Liver (tissue), 9 donors: ENCODE measurements around the gene PARD3. TPM values are rescaled to one million over a fixed set of nuclear protein-coding genes. Genes with fewer than 3 reads are reported as not detected.

Experiments
- DNase-seq: peaks from one replicate; pipeline ENCODE4 v3.0.0-alpha.2; 2017; ENCODE audit warnings: low spot score
- H3K27ac ChIP-seq, 2 donors: one replicate each; pipeline ENCODE4 v1.7.0; 2013; ENCODE audit warnings: inconsistent platforms in 2 of 2, low read length in 2 of 2, control low read depth in 1 of 2, low read depth in 1 of 2, mild to moderate bottlenecking in 1 of 2
- H3K27me3 ChIP-seq, 4 donors: one replicate each; pipeline versions ENCODE4 v1.6.1 to v1.7.0; 2013; ENCODE audit warnings: low read length in 3 of 4, inconsistent platforms in 1 of 4, mild to moderate bottlenecking in 1 of 4, moderate library complexity in 1 of 4; ENCODE audit not compliant: control insufficient read depth in 4 of 4, insufficient read depth in 4 of 4
- H3K36me3 ChIP-seq, 4 donors: one replicate each; pipeline versions ENCODE4 v1.6.1 to v1.7.0; 2013; ENCODE audit warnings: low read length in 3 of 4, mild to moderate bottlenecking in 3 of 4, low read depth in 1 of 4, moderate library complexity in 1 of 4; ENCODE audit not compliant: control insufficient read depth in 4 of 4, insufficient read depth in 3 of 4
- H3K4me1 ChIP-seq, 4 donors: one replicate each; pipeline versions ENCODE4 v1.6.1 to v1.7.0; 2013; ENCODE audit warnings: low read length in 3 of 4, mild to moderate bottlenecking in 3 of 4, moderate library complexity in 1 of 4; ENCODE audit not compliant: control insufficient read depth in 4 of 4, insufficient read depth in 4 of 4
- H3K4me3 ChIP-seq, 3 donors: one replicate each; pipeline versions ENCODE4 v1.6.1 to v1.7.0; 2013; ENCODE audit warnings: low read length in 3 of 3, control low read depth in 1 of 3, low read depth in 1 of 3, mild to moderate bottlenecking in 1 of 3
- H3K9ac ChIP-seq, 2 donors: one replicate each; pipeline ENCODE4 v1.7.0; 2013; ENCODE audit warnings: low read length in 2 of 2, mild to moderate bottlenecking in 2 of 2, moderate library complexity in 2 of 2, control low read depth in 1 of 2, low read depth in 1 of 2
- H3K9me3 ChIP-seq, 4 donors: one replicate each; pipeline versions ENCODE4 v1.6.1 to v1.7.0; 2013; ENCODE audit warnings: low read length in 3 of 4; ENCODE audit not compliant: control insufficient read depth in 4 of 4
- ATF3 ChIP-seq: IDR thresholded peaks from 2 replicates; pipeline ENCODE4 v1.6.1; 2016; ENCODE audit warnings: antibody characterized with exemption
- CTCF ChIP-seq: fragments of 150-350 bp; IDR thresholded peaks from 2 replicates; pipeline ENCODE4 v1.5.1; 2017; ENCODE audit warnings: improper control_type of control experiment, low read depth, low read length; ENCODE audit not compliant: missing input control
- FOXA1 ChIP-seq: IDR thresholded peaks from 2 replicates; pipeline ENCODE4 v1.6.1; 2016; ENCODE audit warnings: antibody characterized with exemption
- FOXA2 ChIP-seq: IDR thresholded peaks from 2 replicates; pipeline ENCODE4 v1.6.1; 2016; ENCODE audit warnings: antibody characterized with exemption
- HNF4A ChIP-seq, 2 donors: conservative IDR thresholded peaks; 2 replicates each; pipeline ENCODE4 v1.6.1; 2016; ENCODE audit warnings: antibody characterized with exemption in 2 of 2, mild to moderate bottlenecking in 2 of 2
- HNF4G ChIP-seq: IDR thresholded peaks from 2 replicates; pipeline ENCODE4 v1.6.1; 2016; ENCODE audit warnings: antibody characterized with exemption
- JUND ChIP-seq, 2 donors: IDR thresholded peaks; 2 replicates each; pipeline ENCODE4 v1.6.1; 2016; ENCODE audit warnings: antibody characterized with exemption in 2 of 2
- MAX ChIP-seq: IDR thresholded peaks from 2 replicates; pipeline ENCODE4 v1.6.1; 2016; ENCODE audit warnings: antibody characterized with exemption
- NR2F2 ChIP-seq: IDR thresholded peaks from 2 replicates; pipeline ENCODE4 v1.6.1; 2016; ENCODE audit warnings: antibody characterized with exemption
- RAD21 ChIP-seq, 2 donors: IDR thresholded peaks; 2 replicates each; pipeline ENCODE4 v1.6.1; 2016; ENCODE audit warnings: antibody characterized with exemption in 2 of 2, mild to moderate bottlenecking in 2 of 2
- REST ChIP-seq: IDR thresholded peaks from 2 replicates; pipeline ENCODE4 v1.6.1; 2016; ENCODE audit warnings: antibody characterized with exemption, mild to moderate bottlenecking
- RXRA ChIP-seq, 2 donors: IDR thresholded peaks; 2 replicates each; pipeline ENCODE4 v1.6.1; 2017 to 2018; ENCODE audit warnings: antibody characterized with exemption in 2 of 2, mild to moderate bottlenecking in 1 of 2
- SP1 ChIP-seq: IDR thresholded peaks from 2 replicates; pipeline ENCODE4 v1.6.1; 2018; ENCODE audit warnings: antibody characterized with exemption, mild to moderate bottlenecking
- YY1 ChIP-seq: IDR thresholded peaks from 2 replicates; pipeline ENCODE4 v1.6.1; 2016; ENCODE audit warnings: antibody characterized with exemption, mild to moderate bottlenecking
- ZBTB33 ChIP-seq: IDR thresholded peaks from 2 replicates; pipeline ENCODE4 v1.6.1; 2016; ENCODE audit warnings: antibody characterized with exemption
- WGBS: extraction: QIAGEN DNeasy Blood & Tissue Kit; methylation state at CpG from one replicate; pipeline ENCODE4 v1.1.7; 2013; 5-methylcytosine and 5-hydroxymethylcytosine counted together
- polyA plus RNA-seq, 2 donors: library from polyadenylated mRNA; stranded (reverse) in 1 of 2; unstranded in 1 of 2; fragments of 200-250 nt in 1 of 2; fragments of >200 nt in 1 of 2; fragmentation: Nextera tagmentation in 1 of 2; extraction: Ambion mirVana in 1 of 2; gene quantifications; one replicate each; pipeline versions ENCODE4 v1.2.1 to v1.2.3, GENCODE V29; 2013 to 2015
- total RNA-seq, 2 donors: library from RNA; depleted of rRNA; stranded (reverse); fragments of >200 nt; gene quantifications; one replicate each; pipeline ENCODE4 v1.2.3, GENCODE V29; 2014
- donor health status: healthy.
- donor health status: healthy.
- donor health status: healthy.
- donor health status: healthy.
- donor health status: healthy.

Gene PARD3
- total and polyA plus RNA-seq, 4 donors = 12.3 to 43.8 (median 13.5) TPM

GRCh38 chr10:34650156-34650555 is 164.9 kb downstream of the PARD3 start:
- no peak overlapping the region for H3K4me3 ChIP-seq
- H3K27ac ChIP-seq = no peak overlapping the region
- 87% methylated on average over 8 of the region's 8 CpGs for WGBS
- no peaks in the 10 kb centered on the region for H3K9me3 ChIP-seq
- no peak overlapping the region for H3K9ac ChIP-seq
- peaks cover 1 to 12% (median 12%) of the 10 kb centered on the region in 4 donors for H3K4me1 ChIP-seq
- no peaks in the 10 kb centered on the region for H3K27me3 ChIP-seq
- no peak for DNase-seq
- no peak for TF ChIP-seq YY1
- TF ChIP-seq HNF4A (conservative IDR thresholded peaks at IDR 0.05) = no peak
- TF ChIP-seq REST = no peak
- TF ChIP-seq CTCF = no peak
- TF ChIP-seq MAX = no peak
- TF ChIP-seq ATF3 = no peak
- no peaks in the 10 kb centered on the region for H3K36me3 ChIP-seq

GRCh38 chr10:34649385-34649784 is 165.7 kb downstream of the PARD3 start:
- no peak for DNase-seq
- H3K27me3 ChIP-seq = no peaks in the 10 kb centered on the region
- H3K4me3 ChIP-seq = no peak overlapping the region
- H3K4me1 ChIP-seq = peaks cover 0 to 7% (median 7%) of the 10 kb centered on the region in 4 donors
- H3K9me3 ChIP-seq = no peaks in the 10 kb centered on the region
- H3K9ac ChIP-seq = no peak overlapping the region
- TF ChIP-seq RAD21 (IDR thresholded peaks at IDR 0.05) (no peak), NR2F2 (no peak), MAX (no peak), SP1 (no peak), FOXA1 (no peak), RXRA (IDR thresholded peaks at IDR 0.05) (no peak), ZBTB33 (no peak), HNF4G (no peak), JUND (IDR thresholded peaks at IDR 0.05) (no peak), HNF4A (conservative IDR thresholded peaks at IDR 0.05) (no peak), CTCF (no peak), YY1 (no peak), FOXA2 (no peak)
- H3K36me3 ChIP-seq = no peaks in the 10 kb centered on the region
- WGBS = 98% methylated on average over 3 of the region's 3 CpGs
- H3K27ac ChIP-seq = no peak overlapping the region
